GM19397 (cell line): Measurements from ENCODE around the gene EIF4H.
"Not testable (repeated sequence)": the region's sequence is repeated elsewhere in the genome, so short reads cannot be mapped to it uniquely, and the experiment has no call there.

Source experiments
- ATAC-seq: cut with Tn5 transposase; IDR thresholded peaks from one replicate; pipeline ENCODE4 v1.9.1; 2021; ENCODE audit warnings: mild to moderate bottlenecking, moderate library complexity; ENCODE audit not compliant: unreplicated experiment

The EIF4H gene

DNA sequence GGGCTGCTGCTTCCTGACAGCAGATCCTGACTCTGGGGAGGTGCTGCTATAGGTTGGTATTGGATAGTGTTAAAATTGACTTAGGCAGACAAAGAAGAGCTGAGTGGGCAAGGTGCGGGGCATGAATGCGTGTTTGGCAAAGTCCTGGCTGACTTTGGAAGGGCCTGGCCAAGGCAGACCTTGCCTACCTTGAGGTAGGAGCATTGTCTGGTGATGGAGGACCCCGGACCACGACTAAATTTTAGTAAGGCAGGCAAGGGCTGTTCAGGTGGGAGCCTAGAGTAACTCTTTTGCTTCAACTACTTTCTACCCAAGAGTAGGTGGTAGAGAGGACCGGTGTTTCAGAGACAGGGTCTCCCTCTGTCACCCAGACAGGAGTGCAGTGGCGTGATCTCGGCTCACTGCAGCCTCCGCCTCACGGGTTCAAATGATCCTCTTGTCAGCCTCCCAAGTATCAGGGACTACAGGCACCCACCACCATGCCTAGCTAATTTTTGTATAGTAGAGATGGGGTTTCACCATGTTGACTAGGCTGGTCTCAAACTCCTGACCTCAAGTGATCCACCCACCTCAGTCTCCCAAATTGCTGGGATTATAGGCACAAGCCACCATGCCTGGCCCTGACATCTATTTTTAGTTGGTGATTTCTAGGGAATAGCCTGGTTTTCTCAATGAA lies 23.4 kb downstream of the EIF4H start:
- ATAC-seq: no peak

DNA sequence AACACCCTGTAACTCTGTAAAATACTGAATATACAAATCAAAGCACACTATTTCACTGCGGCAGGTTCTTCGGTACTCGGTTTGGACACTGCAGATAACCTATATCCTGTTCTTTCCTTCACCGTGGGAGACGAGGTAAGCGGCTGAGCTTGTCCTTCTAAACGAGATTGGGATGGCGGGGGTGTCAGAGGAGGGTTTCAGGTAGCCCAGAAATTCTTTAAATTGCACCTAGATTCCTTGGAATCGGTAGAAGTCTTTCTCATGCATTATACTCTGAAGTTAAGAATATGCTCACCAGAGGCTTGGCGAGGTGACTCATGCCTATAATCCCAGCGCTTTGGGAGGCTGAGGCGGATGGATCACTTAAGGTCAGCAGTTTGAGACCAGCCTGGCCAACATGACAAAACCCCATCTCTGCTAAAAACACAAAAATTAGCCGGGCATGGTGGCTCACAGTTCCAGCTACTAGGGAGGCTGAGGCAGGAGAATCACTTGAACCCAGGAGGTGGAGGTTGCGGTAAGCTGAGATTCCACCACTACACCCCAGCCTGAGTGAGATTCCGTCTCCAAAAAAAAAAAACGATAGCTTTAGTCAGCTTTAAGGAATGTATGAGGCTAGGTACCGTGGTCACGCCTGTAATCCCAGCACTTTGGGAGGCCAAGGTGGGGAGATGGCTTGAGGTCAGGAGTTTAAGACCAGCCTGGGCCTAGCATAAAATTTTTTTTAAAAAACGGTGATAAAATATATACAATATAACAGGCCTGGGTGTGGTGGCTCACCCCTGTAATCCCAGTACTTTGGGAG lies 25.6 kb downstream of the EIF4H start:
- no peak for ATAC-seq

DNA sequence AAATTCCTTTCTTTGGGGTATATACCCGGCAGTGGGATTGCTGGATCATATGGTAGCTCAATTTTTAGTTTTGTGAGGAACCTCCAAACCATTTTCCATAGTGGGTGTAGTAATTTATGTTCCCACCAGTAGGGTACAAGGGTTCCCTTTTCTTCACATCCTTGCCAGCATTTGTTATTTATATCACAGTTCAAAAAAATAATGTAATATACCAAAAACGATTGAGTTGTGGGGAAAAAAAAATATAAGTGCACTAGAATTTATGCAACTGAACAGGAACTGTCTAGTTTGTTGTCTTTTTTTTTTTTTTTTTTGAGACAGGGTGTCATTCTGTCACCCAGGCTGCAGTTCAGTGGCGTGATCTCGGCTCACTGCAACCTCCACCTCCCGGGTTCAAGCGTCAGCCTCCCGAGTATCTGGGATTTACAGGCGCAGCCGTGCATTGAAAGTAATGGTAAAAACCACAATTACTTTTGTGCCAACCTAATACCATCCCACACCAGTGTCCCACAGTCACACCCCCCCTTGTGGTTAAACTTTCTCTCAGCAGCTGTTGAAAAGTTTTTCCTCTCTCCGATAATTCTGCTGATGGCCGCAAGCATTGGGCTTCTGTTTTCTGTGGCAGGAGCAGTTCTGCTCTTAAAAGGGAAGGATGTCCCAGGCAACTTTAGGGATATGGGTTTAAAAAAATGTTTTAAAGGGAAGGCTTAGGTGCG lies 28.8 kb downstream of the EIF4H start:
- no peak for ATAC-seq

DNA sequence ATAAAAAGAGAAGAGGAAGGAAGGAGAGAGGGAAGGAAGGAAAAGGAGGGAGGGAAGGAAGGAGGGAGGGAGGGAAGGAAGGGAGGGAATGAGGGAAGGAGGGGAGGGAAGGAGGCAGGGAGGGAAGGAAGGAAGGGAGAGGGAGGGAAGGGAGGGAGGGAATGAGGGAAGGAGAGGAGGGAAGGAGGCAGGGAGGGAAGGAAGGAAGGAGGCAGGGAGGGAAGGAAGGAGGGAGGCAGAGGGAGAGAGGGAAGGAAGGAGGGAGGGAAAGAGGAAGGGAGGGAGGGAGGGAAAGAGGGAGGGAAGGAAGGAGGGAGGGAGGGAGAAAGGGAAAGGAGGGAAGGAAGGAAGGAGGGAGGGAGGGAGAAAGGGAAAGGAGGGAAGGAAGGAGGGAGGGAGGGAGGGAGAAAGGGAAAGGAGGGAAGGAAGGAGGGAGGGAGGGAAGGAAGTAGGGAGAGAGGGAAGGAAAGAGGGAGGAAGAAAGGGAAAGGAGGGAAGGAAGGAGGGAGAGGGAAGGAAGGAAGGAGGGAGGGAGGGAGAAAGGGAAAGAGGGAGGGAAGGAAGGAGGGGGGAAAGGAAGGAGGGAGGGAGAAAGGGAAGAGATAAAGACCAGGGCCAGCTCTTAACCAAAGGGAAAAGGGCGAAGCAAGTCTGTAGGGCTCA lies 29.9 kb downstream of the EIF4H start:
- no peak for ATAC-seq

DNA sequence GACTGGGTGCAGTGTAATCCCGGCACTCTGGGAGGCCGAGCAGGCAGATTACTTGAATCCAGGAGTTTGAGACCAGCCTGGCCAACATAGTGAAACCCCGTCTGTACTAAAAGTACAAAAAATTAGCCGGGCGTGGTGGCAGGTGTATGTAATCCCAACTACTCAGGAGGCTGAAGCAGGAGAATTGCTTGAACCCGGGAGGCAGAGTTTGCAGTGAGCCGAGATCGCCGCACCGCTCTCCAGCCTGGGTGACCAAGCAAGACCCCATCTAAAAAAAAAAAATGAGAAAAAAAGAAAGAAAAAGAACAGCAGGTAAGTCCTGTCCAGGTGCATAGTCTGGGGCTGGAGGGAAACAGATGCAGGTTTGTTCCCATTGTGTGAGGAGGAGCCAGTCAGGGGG lies 31.9 kb downstream of the EIF4H start:
- ATAC-seq: not testable (repeated sequence)

DNA sequence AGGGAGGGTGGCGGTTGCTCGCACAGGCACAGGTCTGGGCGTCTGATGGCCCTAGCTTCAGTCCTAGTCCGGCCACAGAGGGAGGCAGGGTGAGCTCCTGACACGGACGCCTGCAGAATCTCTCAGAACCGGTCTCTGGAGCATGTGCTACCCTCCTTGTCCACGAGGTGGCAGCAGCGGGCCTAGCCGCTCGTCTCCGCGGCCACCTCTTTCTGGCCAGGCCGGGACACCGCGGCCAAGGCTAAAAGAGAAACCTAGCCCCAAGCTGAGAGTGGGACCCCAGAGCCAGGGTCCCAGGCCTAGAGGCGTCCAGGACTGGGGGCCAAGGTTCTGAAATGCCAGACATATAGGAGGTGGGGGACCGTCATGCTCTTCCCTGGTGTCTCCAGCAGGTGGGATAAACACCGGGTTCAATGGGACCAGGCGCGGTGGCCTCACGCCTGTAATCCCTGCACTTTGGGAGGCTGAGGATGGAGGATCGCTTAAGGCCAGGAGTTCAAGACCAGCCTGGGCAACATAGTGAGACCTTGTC lies 32.5 kb downstream of the EIF4H start:
- no peak for ATAC-seq

DNA sequence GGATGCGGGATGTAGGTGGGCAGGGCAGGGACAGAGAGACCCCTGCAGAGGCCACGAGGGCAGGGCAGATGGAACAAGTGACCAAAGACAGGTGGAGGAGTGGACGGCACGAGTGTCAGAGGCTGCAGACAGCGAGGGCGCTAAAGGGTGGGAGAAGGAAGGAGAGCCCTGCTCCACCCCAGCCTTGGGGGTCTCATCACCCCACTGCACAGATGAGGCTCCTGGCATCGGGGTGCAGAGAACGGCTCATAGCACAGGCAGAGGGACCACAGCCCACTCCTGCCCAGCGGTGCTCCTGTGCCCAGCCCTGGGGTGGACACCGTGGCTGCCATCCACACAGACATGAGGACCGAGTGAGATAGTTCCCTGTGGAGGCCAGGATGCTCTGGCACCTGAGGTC lies 33.4 kb downstream of the EIF4H start:
- no peak for ATAC-seq

DNA sequence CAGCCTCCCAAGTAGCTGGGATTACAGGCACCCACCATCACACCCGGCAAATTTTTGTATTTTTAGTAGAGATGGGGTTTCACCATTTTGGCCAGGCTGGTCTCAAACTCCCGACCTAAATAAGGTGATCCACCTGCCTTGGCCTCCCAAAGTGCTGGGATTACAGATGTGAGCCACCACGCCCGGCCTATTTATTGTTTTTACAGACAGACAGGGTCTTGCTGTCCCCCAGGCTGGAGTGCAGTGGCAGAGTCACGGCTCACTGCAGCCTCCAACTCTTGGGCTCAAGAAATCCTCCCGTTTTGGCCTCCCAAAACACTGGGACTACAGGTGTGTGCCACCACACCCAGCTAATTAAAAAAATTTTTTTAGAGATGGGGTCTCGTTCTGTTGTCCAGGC lies 34.1 kb downstream of the EIF4H start:
- not testable (repeated sequence) for ATAC-seq

DNA sequence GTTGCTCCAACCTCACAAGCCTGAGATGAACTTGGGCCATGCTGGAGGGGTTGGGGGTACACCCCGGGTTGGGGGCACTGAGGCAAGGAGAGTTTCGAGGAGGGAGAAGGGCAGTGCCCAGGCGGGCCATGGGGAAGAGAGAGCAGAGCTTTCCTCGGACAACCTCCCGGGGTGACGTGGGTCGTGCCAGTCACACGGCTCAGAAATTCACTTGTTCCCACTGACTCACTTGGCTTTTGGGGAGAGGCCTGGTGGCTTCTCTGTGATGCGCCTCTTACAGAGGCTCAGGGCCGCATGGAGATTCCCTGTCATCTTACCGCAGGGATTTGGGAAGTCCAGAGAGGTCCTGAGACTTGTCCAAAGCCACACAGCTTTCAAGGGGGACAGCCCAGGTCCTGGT lies 38.5 kb downstream of the EIF4H start:
- ATAC-seq: no peak

DNA sequence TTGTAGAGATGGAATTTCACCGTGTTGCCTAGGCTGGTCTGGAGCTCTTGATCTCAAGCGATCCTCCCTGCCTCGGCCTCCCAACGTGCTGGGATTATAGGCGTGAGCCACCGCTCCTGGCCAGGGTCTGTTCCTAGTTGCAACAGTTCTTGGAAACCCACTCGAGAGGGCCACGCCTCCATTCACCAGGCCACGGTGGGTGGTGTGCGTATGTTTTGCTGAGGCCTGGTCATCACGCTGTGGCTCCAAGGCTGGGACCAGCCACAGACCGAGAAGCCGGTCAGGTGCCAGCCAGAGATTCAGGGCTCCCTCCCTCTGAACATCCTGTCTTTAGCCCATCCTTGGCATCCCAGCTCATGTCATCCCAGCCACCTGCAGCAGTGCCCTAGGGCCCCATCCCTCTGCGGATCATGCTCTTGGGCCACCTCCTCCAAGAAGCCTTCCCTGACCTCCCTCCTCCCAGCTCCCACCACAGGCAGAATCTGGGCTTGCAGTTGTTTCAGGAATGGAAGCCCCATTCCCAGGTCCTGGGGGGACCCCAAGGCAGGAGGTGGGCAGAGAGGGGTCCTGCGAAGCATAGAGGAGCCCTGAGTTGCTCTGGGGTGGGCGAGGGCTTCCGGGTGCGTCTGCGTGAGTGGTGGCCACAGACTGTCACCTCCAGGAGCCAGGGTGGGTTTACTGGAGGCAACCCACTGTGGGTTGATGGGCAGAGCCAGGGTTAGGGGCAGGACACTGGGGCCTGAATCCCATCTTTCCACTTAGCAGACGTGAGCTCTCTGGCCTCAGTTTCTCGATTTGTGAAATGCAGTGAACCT lies 40.9 kb downstream of the EIF4H start:
- ATAC-seq: no peak

DNA sequence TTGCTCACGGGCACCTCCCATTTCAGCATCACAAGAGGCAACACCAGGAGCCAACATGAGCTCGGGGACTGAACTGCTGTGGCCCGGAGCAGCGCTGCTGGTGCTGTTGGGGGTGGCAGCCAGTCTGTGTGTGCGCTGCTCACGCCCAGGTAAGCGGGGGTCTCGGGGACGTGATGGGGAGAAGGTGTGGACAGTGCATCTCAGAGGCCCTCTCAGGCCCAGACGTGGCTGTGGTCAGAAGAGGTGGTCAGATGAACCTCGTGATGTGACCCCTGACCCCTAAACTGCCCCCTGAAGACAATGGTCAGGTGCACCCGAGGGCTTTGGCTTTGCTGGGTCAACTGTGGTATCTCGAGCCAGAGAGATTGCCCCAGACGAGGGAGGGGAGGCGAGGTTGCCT lies 41.8 kb downstream of the EIF4H start:
- ATAC-seq: no peak

DNA sequence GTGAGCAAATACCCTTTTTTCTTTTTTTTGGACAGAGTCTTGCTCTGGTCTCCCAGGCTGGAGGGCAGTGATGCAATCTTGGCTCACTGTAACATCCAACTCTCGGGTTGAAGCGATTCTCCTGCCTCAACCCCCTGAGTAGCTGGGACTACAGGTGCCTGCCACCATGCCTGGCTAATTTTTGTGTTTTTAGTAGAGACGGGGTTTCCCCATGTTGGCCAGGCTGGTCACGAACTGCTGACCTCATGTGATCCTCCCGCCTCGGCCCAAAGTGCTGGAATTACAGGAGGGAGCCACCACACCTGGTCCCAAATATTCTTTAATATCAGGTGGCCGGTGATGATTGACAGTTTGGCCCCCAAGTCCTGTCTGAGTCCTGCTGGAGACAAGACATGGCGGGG lies 42.2 kb downstream of the EIF4H start:
- no peak for ATAC-seq

DNA sequence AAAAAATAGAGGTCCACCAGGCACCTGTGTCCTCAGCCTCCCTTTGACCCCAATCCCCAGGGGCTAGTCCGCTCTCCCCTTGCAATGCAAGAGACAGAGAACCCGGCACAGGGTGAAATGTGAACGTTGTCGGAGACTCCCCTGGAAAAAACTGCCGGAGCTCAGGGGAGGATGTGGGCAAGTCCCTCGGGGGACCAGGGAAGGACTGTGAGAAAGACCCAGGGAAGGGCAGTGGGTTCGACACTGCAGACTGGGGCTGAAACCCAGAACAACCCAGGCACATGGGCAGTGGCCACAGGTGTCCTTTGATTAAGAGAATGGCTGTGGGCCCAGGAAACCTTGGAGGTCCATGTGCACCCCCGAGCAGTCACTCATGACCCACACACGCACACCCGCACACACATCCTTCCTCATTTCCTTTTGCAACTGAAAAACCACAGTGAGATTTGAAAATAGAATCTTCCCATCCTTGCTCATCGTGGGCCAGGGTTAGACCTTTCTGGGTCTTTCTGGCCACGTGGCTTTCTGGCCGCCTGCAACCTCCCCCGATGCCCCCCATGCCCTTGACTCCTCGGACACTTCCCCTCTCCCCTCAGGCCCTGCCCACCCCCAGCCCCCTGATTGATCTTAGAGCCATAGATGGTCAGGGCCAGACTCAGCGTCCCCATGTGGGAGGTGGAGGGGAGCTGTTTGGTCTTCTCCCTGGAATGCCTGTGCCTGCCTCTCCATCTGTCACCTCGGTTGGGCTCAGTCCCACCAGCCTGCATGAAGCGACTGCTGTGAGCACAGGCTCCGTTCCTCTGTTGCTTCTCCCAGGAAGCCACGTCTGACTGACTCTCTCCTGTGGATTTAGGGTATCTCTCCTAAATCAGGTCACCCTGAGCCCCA lies 43.5 kb downstream of the EIF4H start:
- ATAC-seq: peak; percentile 54

DNA sequence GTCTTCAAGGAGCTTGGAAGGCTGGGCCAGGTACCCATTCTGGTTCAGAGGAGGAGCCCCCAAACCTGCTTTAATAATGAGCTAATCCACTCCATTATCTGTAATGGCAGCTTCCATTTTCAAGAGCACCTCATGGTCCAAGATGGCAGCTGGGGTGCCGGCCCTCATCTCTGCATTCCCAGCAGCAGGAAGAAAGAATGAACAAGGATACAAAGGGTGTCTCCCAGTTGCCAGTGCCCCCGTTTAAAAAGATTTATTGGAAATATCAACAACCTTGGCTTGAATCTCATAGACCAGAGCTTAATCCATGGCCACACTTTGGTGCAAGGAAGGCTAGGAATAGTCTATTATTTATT lies 44.2 kb downstream of the EIF4H start:
- ATAC-seq: no peak

DNA sequence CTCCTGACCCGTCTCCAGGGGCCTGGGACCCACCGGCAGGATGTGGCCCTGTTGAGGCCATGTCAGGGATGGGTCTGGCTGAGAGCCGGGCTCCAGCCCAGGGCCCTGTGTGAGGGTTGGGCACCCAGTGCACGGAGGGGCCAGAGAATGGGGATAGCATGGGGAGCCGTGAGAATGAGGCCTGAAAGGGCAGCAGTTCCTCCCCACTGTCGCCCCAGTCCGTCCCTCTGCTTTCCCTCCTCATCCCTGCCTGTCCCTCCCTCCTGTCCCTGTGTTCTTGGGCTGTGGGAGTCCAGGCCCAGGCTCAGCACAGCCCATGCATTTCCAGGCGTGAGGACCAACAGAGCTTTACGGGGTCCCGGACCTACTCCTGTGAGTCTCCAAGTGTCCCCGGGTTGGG lies 45.3 kb downstream of the EIF4H start:
- ATAC-seq: no peak

DNA sequence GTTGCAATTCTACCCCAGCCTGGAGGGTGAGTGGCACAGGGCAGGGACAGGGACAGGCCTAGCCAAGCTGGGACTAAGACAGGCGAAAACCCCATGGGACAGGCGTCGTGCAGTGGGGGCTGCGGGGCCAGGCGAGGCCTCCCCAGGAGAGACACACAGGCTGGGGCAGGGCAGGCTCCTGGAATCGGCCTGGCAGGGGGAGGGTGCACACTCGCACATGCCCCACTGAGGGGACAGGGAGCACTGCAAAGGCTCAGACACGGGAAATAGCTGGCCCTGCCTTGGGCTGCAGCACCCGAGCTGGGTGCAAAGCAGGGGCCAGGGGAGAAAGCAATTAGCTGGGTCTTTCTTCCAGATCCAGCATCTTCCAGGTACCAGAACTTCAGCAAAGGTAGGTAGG lies 46.1 kb downstream of the EIF4H start:
- ATAC-seq: no peak

DNA sequence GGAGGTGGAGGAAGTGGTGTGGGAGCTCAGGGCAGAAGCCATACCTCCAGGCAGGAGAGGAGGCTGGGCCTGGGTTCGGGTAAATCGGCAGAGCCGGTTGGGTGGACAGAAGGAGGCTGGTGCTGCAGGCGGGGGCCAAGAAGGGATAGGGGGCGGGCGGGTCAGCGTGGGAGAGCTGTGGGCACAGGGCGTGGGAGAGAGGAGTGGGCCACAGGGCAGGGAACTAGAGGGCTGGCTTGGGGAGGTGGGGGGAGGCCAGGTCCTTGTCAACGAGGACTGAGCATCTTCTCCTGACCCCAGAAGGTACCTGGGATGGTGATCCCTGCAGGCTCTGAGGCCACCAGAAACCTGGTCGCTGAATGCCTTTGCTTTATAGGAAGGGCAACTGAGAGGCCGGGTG lies 47.6 kb downstream of the EIF4H start:
- ATAC-seq: no peak

DNA sequence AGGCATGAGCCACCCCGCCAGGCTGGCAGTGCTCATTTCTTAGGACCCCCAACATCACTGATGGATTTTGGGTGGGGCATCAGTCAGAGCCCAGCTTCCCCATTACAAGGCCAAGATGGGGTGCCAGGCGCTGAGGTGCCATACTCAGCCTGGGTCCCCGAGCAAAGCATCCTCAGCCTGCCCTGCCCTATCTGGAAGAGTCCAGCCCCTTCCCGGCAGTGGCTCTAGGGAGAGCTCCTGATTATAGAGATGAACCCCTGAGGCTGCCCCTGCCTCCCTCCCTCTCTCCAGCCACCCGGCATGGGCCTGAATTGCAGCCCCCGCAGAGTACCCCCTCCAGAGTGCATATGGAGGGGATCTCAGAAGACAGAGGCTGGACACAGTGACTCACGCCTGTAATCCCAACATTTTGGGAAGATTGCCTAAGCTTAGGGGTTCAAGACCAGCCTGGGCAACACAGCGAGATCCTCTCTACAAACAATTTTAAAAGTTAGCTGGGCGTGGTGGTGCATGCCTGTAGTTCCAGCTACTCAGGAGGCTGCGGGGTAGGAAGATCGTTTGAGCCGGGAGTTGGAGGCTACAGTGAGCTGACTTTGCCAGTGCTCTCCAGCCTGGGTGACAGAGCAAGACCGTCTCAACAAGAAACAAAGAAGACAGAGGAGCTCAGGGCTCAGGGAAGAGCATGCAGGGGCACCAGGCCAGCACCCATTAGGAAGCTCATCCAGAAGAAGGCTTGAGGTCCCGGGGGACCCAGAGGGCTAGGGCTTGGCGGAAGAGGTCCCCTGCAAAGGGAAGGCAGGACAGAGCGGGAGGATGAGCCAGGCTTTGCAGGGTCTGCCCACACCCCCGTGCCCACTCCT lies 48.9 kb downstream of the EIF4H start:
- no peak for ATAC-seq
